Prostate gland (tissue), 2 donors: ENCODE measurements around the gene ANKIB1. TPM values are rescaled to one million over a fixed set of nuclear protein-coding genes. Genes with fewer than 3 reads are reported as not detected.

Experiments used
- DNase-seq: peaks from one replicate; pipeline ENCODE4 v3.0.0-alpha.2; 2019; ENCODE audit warnings: low spot score
- H3K27ac ChIP-seq, 2 donors: fragments of 200-600 bp; sonication (generic); 2 replicates each; pipeline ENCODE4 v1.5.1; 2017 to 2019
- H3K27me3 ChIP-seq: fragments of 200-600 bp; sonication (generic); replicated peaks from 2 replicates; pipeline ENCODE4 v1.5.1; 2019; ENCODE audit not compliant: insufficient read depth
- H3K36me3 ChIP-seq, 2 donors: fragments of 200-600 bp; sonication (generic); 1 replicate in 1 of 2; 2 replicates in 1 of 2; pipeline versions ENCODE4 v1.5.1 to v1.8.1; 2017 to 2019
- H3K4me1 ChIP-seq: fragments of 200-600 bp; sonication (generic); replicated peaks from 2 replicates; pipeline ENCODE4 v1.5.1; 2019
- H3K4me3 ChIP-seq, 2 donors: fragments of 200-600 bp; sonication (generic); 2 replicates each; pipeline ENCODE4 v1.5.1; 2017 to 2019
- H3K9me3 ChIP-seq: fragments of 200-600 bp; sonication (generic); 2 replicates; pipeline ENCODE4 v1.5.1; 2017
- POLR2A ChIP-seq: fragments of 450-650 bp; IDR thresholded peaks from one replicate; pipeline ENCODE4 v1.6.1; 2016; ENCODE audit warnings: antibody characterized with exemption, mild to moderate bottlenecking
- POLR2AphosphoS5 ChIP-seq: sonication (generic); formaldehyde crosslinking; IDR thresholded peaks from one replicate; pipeline ENCODE4 v1.6.1; 2017; ENCODE audit warnings: antibody characterized with exemption
- WGBS: methylation state at CpG from one replicate; pipeline ENCODE4 v1.1.5; 2018; 5-methylcytosine and 5-hydroxymethylcytosine counted together
- intact Hi-C: fragments of 100-400 bp; cut with DNase I; formaldehyde crosslinking; loops from one replicate; pipeline ENCODE4 v1.14.2; 2022
- total RNA-seq, 2 donors: library from RNA; depleted of rRNA; stranded (reverse); fragments of >200 nt; gene quantifications; one replicate each; pipeline ENCODE4 v1.1.0, GENCODE V29; 2016
- TF ChIP-seq, protein P1 (sequence below), 4 experiments: fragments of 200-600 bp in 2 of 4; fragments of 450-650 bp in 2 of 4; sonication (generic) in 2 of 4; IDR thresholded peaks; 1 replicate in 3 of 4; 2 replicates in 1 of 4; pipeline ENCODE4 v1.5.1; 2016 to 2019; ENCODE audit warnings: antibody characterized with exemption in 4 of 4, mild to moderate bottlenecking in 2 of 4, moderate library complexity in 2 of 4

Gene ANKIB1
- total RNA-seq, 2 donors from 2014 or later = 20.1 to 47.9 TPM

GRCh38 chr7:92375013-92375412 is 129.2 kb downstream of the ANKIB1 start:
- TF ChIP-seq POLR2AphosphoS5 (no peak), POLR2A (no peak)
- TF ChIP-seq, protein P1, sequence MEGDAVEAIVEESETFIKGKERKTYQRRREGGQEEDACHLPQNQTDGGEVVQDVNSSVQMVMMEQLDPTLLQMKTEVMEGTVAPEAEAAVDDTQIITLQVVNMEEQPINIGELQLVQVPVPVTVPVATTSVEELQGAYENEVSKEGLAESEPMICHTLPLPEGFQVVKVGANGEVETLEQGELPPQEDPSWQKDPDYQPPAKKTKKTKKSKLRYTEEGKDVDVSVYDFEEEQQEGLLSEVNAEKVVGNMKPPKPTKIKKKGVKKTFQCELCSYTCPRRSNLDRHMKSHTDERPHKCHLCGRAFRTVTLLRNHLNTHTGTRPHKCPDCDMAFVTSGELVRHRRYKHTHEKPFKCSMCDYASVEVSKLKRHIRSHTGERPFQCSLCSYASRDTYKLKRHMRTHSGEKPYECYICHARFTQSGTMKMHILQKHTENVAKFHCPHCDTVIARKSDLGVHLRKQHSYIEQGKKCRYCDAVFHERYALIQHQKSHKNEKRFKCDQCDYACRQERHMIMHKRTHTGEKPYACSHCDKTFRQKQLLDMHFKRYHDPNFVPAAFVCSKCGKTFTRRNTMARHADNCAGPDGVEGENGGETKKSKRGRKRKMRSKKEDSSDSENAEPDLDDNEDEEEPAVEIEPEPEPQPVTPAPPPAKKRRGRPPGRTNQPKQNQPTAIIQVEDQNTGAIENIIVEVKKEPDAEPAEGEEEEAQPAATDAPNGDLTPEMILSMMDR (IDR thresholded peaks at IDR 0.05) = no peak
- no peak for DNase-seq
- intact Hi-C loops = no loop called here
- H3K27me3 ChIP-seq = no peaks in the 10 kb centered on the region
- H3K27ac ChIP-seq = no peak overlapping the region
- H3K4me1 ChIP-seq = no peaks in the 10 kb centered on the region
- no peak overlapping the region for H3K4me3 ChIP-seq
- H3K36me3 ChIP-seq = no peaks in the 10 kb centered on the region
- no peaks in the 10 kb centered on the region for H3K9me3 ChIP-seq

DNA sequence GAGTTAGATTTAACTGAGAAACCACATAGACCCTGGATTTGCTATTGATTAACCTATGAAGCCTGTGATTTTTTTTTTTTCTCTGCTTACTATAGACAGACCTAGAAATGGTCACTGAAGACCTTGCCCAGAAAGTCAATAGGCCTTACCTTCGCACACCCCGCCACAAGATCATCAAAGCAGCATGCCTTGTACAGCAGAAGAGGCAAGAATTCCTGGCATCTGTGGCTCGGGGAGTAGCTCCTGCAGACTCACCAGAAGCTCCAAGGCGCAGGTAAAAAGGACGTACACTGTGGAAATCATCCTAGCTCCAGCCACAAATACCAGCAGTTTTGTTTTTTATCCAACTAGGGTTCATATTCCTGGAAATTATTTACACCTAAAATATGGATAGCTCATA is 145.3 kb downstream of the ANKIB1 start:
- TF ChIP-seq, protein P1 (IDR thresholded peaks at IDR 0.05) = no peak
- TF ChIP-seq POLR2A (no peak), POLR2AphosphoS5 (no peak)
- Histone ChIP-seq H3K27me3 (no peaks in the 10 kb centered on the region), H3K36me3 (no peaks in the 10 kb centered on the region), H3K4me1 (no peaks in the 10 kb centered on the region), H3K4me3 (no peak overlapping the region), H3K27ac (no peak overlapping the region), H3K9me3 (no peaks in the 10 kb centered on the region)
- intact Hi-C loops = no loop called here
- DNase-seq = no peak
- 85% methylated on average over 5 of the region's 5 CpGs for WGBS

- no peak for DNase-seq
- no peak overlapping the region for H3K27ac ChIP-seq
- no peaks in the 10 kb centered on the region for H3K4me1 ChIP-seq
- H3K9me3 ChIP-seq = no peaks in the 10 kb centered on the region
- 86% methylated on average over 6 of the region's 6 CpGs for WGBS
- no peaks in the 10 kb centered on the region for H3K36me3 ChIP-seq
- TF ChIP-seq POLR2A = no peak
- TF ChIP-seq POLR2AphosphoS5 = no peak
- TF ChIP-seq, protein P1 (IDR thresholded peaks at IDR 0.05) = no peak
- intact Hi-C loops = no loop called here
- no peak overlapping the region for H3K4me3 ChIP-seq
- no peaks in the 10 kb centered on the region for H3K27me3 ChIP-seq
Observed at GRCh38 chr7:92397542-92397941, 151.8 kb downstream of the ANKIB1 start.

- no peaks in the 10 kb centered on the region for H3K36me3 ChIP-seq
- H3K9me3 ChIP-seq = no peaks in the 10 kb centered on the region
- WGBS = 83% methylated on average over 2 of the region's 2 CpGs
- no peak overlapping the region for H3K4me3 ChIP-seq
- no peak for DNase-seq
- intact Hi-C loops = no loop called here
- no peaks in the 10 kb centered on the region for H3K4me1 ChIP-seq
- TF ChIP-seq POLR2A (no peak), POLR2AphosphoS5 (no peak)
- TF ChIP-seq, protein P1 (IDR thresholded peaks at IDR 0.05) = no peak
- H3K27me3 ChIP-seq = no peaks in the 10 kb centered on the region
- no peak overlapping the region for H3K27ac ChIP-seq
Observed at GRCh38 chr7:92400013-92400412, 154.2 kb downstream of the ANKIB1 start.

DNA sequence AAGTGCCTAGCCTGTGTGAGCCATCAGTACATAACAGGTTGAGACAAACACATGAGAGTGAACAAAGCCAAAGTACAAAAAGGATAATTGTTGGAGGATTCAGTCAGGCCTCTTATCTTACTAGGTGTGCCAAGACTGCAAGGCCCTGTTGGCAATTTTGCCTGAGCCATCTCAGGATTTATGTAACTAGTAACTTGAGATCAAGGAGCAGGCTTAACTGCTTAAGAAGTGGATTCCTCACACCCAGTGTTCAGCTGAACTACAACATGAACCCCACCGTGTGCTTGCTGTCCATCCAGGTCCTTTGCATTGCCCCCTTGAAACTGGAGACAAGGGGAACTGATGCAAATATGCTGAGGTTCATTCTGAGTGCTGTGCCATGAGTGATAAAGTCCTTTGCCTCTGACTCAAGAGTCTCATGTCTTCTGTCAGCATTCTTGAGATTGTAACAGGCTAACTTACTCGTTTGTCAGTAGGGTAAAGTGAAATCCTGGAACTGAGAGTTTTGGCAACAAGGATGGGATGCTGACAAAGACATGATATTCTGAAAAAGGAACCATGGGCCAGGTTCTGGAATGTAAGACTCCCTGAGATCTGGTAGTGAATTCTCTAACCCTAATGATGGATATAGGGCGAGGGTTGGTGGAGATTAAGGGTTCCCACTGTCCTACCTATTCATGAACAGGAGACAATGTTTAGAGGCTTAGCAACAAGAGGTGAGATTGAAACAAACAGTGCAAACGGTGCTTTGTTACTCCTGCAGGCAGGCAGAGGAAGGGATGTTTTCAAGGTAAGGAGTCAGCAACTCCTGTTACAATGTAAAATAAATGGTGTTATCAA is 157.4 kb downstream of the ANKIB1 start:
- intact Hi-C loops = no loop called here
- Histone ChIP-seq H3K4me1 (no peaks in the 10 kb centered on the region), H3K27ac (no peak overlapping the region), H3K36me3 (no peaks in the 10 kb centered on the region), H3K9me3 (no peaks in the 10 kb centered on the region), H3K27me3 (no peaks in the 10 kb centered on the region), H3K4me3 (no peak overlapping the region)
- WGBS = 47% methylated on average over 4 of the region's 4 CpGs
- peak; percentile 36 for DNase-seq
- TF ChIP-seq POLR2A (no peak), POLR2AphosphoS5 (peak; percentile 37)
